Activated B cell treated with CpG ODN at 0.5 μM for 24 hours (primary cell): ENCODE results near the gene CMTM4. TPM values are rescaled to one million over a fixed set of nuclear protein-coding genes. Genes with fewer than 3 reads are reported as not detected.

Experiments used
- ATAC-seq: fragments of 200-7000 bp; cut with Tn5 transposase; one replicate; pipeline ENCODE4 v1.10.0; 2021; ENCODE audit warnings: low read depth, mild to moderate bottlenecking, moderate library complexity
- CTCF ChIA-PET: fragments of 350-600 bp; sonication (Branson Sonifier 250); formaldehyde crosslinking; loops from one replicate; lab custom pipeline; 2021; ENCODE audit warnings: antibody characterized with exemption; lab: Charles Lee
- POLR2A ChIA-PET: fragments of 350-600 bp; sonication (Branson Sonifier 250); formaldehyde crosslinking; loops from one replicate; lab custom pipeline; 2021; ENCODE audit warnings: antibody characterized with exemption; lab: Charles Lee
- DNase-seq: peaks from one replicate; pipeline ENCODE4 v3.0.0; 2022
- H3K27ac Mint-ChIP-seq: one replicate; pipeline ENCODE4 v1.8.0; 2020; ENCODE audit warnings: mixed read lengths
- H3K27me3 Mint-ChIP-seq: one replicate; pipeline ENCODE4 v1.8.0; 2021; ENCODE audit warnings: mixed read lengths
- H3K36me3 Mint-ChIP-seq: one replicate; pipeline ENCODE4 v1.8.0; 2021; ENCODE audit warnings: low read depth, mixed read lengths
- H3K4me1 Mint-ChIP-seq: one replicate; pipeline ENCODE4 v1.8.0; 2021; ENCODE audit warnings: mixed read lengths
- H3K4me3 Mint-ChIP-seq: one replicate; pipeline ENCODE4 v1.8.0; 2020; ENCODE audit warnings: mild to moderate bottlenecking, mixed read lengths
- H3K9me3 Mint-ChIP-seq: one replicate; pipeline ENCODE4 v1.8.0; 2020; ENCODE audit warnings: mixed read lengths
- intact Hi-C: fragments of 100-400 bp; cut with micrococcal nuclease; formaldehyde crosslinking; loops from one replicate; pipeline ENCODE4 v1.15.1; 2024
- total RNA-seq: library from RNA; stranded (reverse); gene quantifications from 2 replicates; pipeline ENCODE4 v1.2.3, GENCODE V29; 2022
- TF ChIP-seq, protein P1 (sequence below): fragments of 200-600 bp; IDR thresholded peaks from one replicate; pipeline ENCODE4 v1.8.0; 2022; ENCODE audit warnings: antibody characterized with exemption, mild to moderate bottlenecking

The CMTM4 gene
- total RNA-seq, 1 donor from 2014 or later, result 0.38 TPM

DNA sequence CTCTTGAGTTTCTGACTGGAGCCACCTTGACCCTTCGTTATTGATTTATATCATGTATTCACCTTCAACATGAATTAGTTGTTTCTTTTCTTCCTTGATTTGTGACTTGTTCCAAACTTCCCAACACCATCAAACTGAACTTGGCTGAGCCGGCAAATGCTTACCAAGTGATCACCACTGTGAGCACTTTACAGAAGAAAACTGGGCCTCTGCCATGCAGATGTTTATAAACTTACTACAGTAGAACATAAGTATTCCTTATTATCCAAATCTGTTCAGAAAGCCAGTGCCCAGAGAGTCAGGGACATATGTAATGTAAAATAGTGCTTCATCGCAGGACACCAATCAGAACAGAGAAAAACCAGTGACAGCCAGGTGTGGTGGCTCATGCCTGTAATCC, 19.9 kb downstream of the CMTM4 start:
- Mint-ChIP-seq H3K9me3 (no peaks in the 10 kb centered on the region), H3K27ac (no peak overlapping the region), H3K36me3 (no peaks in the 10 kb centered on the region), H3K4me3 (no peak overlapping the region), H3K4me1 (no peaks in the 10 kb centered on the region), H3K27me3 (no peaks in the 10 kb centered on the region)
- intact Hi-C loops, result no loop called here
- DNase-seq (no peak), ATAC-seq (no peak)
- ChIA-PET CTCF (no interaction called here), POLR2A (no interaction called here)
- TF ChIP-seq, protein P1, sequence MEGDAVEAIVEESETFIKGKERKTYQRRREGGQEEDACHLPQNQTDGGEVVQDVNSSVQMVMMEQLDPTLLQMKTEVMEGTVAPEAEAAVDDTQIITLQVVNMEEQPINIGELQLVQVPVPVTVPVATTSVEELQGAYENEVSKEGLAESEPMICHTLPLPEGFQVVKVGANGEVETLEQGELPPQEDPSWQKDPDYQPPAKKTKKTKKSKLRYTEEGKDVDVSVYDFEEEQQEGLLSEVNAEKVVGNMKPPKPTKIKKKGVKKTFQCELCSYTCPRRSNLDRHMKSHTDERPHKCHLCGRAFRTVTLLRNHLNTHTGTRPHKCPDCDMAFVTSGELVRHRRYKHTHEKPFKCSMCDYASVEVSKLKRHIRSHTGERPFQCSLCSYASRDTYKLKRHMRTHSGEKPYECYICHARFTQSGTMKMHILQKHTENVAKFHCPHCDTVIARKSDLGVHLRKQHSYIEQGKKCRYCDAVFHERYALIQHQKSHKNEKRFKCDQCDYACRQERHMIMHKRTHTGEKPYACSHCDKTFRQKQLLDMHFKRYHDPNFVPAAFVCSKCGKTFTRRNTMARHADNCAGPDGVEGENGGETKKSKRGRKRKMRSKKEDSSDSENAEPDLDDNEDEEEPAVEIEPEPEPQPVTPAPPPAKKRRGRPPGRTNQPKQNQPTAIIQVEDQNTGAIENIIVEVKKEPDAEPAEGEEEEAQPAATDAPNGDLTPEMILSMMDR, result no peak

GRCh38 chr16:66673691-66674090, 22.9 kb downstream of the CMTM4 start:
- no peak for DNase-seq
- intact Hi-C loops, result no loop called here
- TF ChIP-seq, protein P1, result no peak
- ChIA-PET POLR2A (no interaction called here), CTCF (no interaction called here)
- H3K9me3 Mint-ChIP-seq, result no peaks in the 10 kb centered on the region
- no peaks in the 10 kb centered on the region for H3K36me3 Mint-ChIP-seq
- no peak overlapping the region for H3K27ac Mint-ChIP-seq
- H3K4me3 Mint-ChIP-seq, result no peak overlapping the region
- H3K4me1 Mint-ChIP-seq, result no peaks in the 10 kb centered on the region
- peaks cover 1% of the 10 kb centered on the region for H3K27me3 Mint-ChIP-seq
- ATAC-seq, result no peak

- Mint-ChIP-seq H3K27me3 (peaks cover 1% of the 10 kb centered on the region), H3K4me1 (no peaks in the 10 kb centered on the region), H3K4me3 (no peak overlapping the region), H3K9me3 (no peaks in the 10 kb centered on the region), H3K36me3 (no peaks in the 10 kb centered on the region), H3K27ac (no peak overlapping the region)
- TF ChIP-seq, protein P1, result no peak
- ChIA-PET CTCF (no interaction called here), POLR2A (interaction anchor here (0.5 to 0.7 kb wide), 2 partner anchors 60 to 231 kb away, joined by 4 read pairs; no protein-coding TSS in a partner anchor)
- intact Hi-C loops, result no loop called here
- DNase-seq, result no peak
- no peak for ATAC-seq
These were observed 25.7 kb downstream of the CMTM4 start for GRCh38 chr16:66670691-66671388.

DNA sequence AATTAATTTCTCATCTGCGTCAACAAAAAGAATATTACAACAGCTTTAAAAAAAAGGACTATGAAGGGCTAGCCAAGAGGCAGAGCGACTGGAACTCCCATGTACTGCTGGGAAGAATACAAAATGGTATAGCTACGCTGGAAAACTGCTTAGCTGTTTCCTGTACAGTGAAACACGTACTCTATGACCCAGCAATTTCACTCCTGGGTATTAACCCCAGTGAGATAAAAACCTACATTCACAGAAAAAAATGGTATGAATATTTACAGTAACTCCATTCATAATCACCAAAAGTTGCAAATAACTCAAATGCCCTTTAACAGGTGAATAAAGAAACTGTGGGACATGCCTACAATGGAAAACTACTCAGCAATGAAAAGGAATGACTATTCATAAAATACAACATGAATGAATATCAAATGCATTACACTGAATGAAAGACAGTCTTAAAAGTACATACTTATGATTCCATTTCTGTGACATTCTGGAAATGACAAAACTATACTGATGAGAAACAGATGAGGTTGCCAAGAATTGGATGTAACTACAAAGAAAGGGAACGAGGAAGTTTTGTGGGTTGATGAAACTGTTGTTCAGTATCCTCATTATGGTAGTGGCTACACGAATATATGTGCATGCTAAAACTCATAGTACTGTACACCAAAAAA, 27.6 kb downstream of the CMTM4 start:
- H3K9me3 Mint-ChIP-seq, result no peaks in the 10 kb centered on the region
- H3K27ac Mint-ChIP-seq, result no peak overlapping the region
- no peaks in the 10 kb centered on the region for H3K36me3 Mint-ChIP-seq
- peaks cover 1% of the 10 kb centered on the region for H3K27me3 Mint-ChIP-seq
- no peak overlapping the region for H3K4me3 Mint-ChIP-seq
- TF ChIP-seq, protein P1, result no peak
- H3K4me1 Mint-ChIP-seq, result no peaks in the 10 kb centered on the region
- ChIA-PET POLR2A (no interaction called here), CTCF (no interaction called here)
- ATAC-seq, result no peak
- no peak for DNase-seq
- intact Hi-C loops, result no loop called here

GRCh38 chr16:66667944-66668343, 28.6 kb downstream of the CMTM4 start:
- H3K9me3 Mint-ChIP-seq, result no peaks in the 10 kb centered on the region
- H3K4me3 Mint-ChIP-seq, result no peak overlapping the region
- ChIA-PET CTCF (no interaction called here), POLR2A (no interaction called here)
- H3K27ac Mint-ChIP-seq, result no peak overlapping the region
- TF ChIP-seq, protein P1, result no peak
- H3K4me1 Mint-ChIP-seq, result no peaks in the 10 kb centered on the region
- peaks cover 3% of the 10 kb centered on the region for H3K27me3 Mint-ChIP-seq
- intact Hi-C loops, result no loop called here
- no peak for ATAC-seq
- DNase-seq, result no peak
- no peaks in the 10 kb centered on the region for H3K36me3 Mint-ChIP-seq
